Upper lobe of left lung (tissue), 4 donors: ENCODE results near the gene TDRD1.

Experiments used
- POLR2A ChIP-seq, 4 donors: fragments of 450-650 bp; IDR thresholded peaks; one replicate each; pipeline ENCODE4 v1.5.1; 2016 to 2017; ENCODE audit warnings: antibody characterized with exemption in 4 of 4, mild to moderate bottlenecking in 2 of 4
- POLR2AphosphoS5 ChIP-seq, 2 donors: sonication (generic); formaldehyde crosslinking; IDR thresholded peaks; one replicate each; pipeline ENCODE4 v1.5.1; 2017; ENCODE audit warnings: antibody characterized with exemption in 2 of 2

GRCh38 chr10:114151892-114152291 is 27.3 kb upstream of the TDRD1 start:
- TF ChIP-seq POLR2A (IDR thresholded peaks at IDR 0.05) = no peak
- no peak for TF ChIP-seq POLR2AphosphoS5 (IDR thresholded peaks at IDR 0.05)
